GM19438 (cell line): ENCODE data around the gene UVSSA.
"Not testable (repeated sequence)": the region's sequence is repeated elsewhere in the genome, so short reads cannot be mapped to it uniquely, and the experiment has no call there.

Experiments used
- ATAC-seq: cut with Tn5 transposase; IDR thresholded peaks from one replicate; pipeline ENCODE4 v1.9.1; 2021; ENCODE audit warnings: low read depth; ENCODE audit not compliant: unreplicated experiment

UVSSA gene

GRCh38 chr4:1362046-1362445 is 15.0 kb downstream of the UVSSA start:
- no peak for ATAC-seq

GRCh38 chr4:1362521-1362920 is 15.5 kb downstream of the UVSSA start:
- no peak for ATAC-seq

GRCh38 chr4:1363513-1363912 is 16.5 kb downstream of the UVSSA start:
- ATAC-seq = no peak

- no peak for ATAC-seq
Measured at GRCh38 chr4:1364217-1364616, 17.2 kb downstream of the UVSSA start.

- no peak for ATAC-seq
Measured at GRCh38 chr4:1364748-1365147, 17.7 kb downstream of the UVSSA start.

GRCh38 chr4:1365271-1366178 is 18.5 kb downstream of the UVSSA start:
- no peak for ATAC-seq

GRCh38 chr4:1366371-1367229 is 19.6 kb downstream of the UVSSA start:
- no peak for ATAC-seq

- no peak for ATAC-seq
Measured at GRCh38 chr4:1367230-1367935, 20.4 kb downstream of the UVSSA start.

GRCh38 chr4:1367936-1368289 is 20.9 kb downstream of the UVSSA start:
- no peak for ATAC-seq

GRCh38 chr4:1368421-1369090 is 21.5 kb downstream of the UVSSA start:
- no peak for ATAC-seq

GRCh38 chr4:1369091-1369450 is 22.1 kb downstream of the UVSSA start:
- ATAC-seq = no peak

- ATAC-seq = no peak
Measured at GRCh38 chr4:1369479-1370079, 22.6 kb downstream of the UVSSA start.

GRCh38 chr4:1370321-1371124 is 23.5 kb downstream of the UVSSA start:
- no peak for ATAC-seq

GRCh38 chr4:1371176-1372165 is 24.5 kb downstream of the UVSSA start:
- no peak for ATAC-seq

GRCh38 chr4:1372576-1372975 is 25.6 kb downstream of the UVSSA start:
- not testable (repeated sequence) for ATAC-seq

GRCh38 chr4:1373892-1374705 is 27.1 kb downstream of the UVSSA start:
- no peak for ATAC-seq

GRCh38 chr4:1374706-1375045 is 27.7 kb downstream of the UVSSA start:
- ATAC-seq = no peak
